Activated naive CD8-positive, alpha-beta T cell treated with anti-CD3 and anti-CD28 coated beads, Interleukin-2, amount 50 U/mL, for 24 hours (primary cell): ENCODE results near the gene P3R3URF.
A peak's percentile ranks its signal among the peaks of the same experiment; 100 is the strongest.

Experiments used
- ATAC-seq: fragments of 150-1000 bp; cut with Tn5 transposase; one replicate; pipeline ENCODE4 v1.10.0; 2021
- DNase-seq: peaks from one replicate; pipeline ENCODE4 v3.0.0; 2021
- H3K27ac Mint-ChIP-seq: one replicate; pipeline ENCODE4 v1.8.0; 2021; ENCODE audit warnings: mild to moderate bottlenecking, mixed read lengths
- H3K27me3 Mint-ChIP-seq: one replicate; pipeline ENCODE4 v1.8.0; 2021; ENCODE audit warnings: mixed read lengths
- H3K36me3 Mint-ChIP-seq: one replicate; pipeline ENCODE4 v1.8.0; 2021; ENCODE audit warnings: low read depth, mixed read lengths
- H3K4me1 Mint-ChIP-seq: one replicate; pipeline ENCODE4 v1.8.0; 2021; ENCODE audit warnings: mixed read lengths
- H3K4me3 Mint-ChIP-seq: one replicate; pipeline ENCODE4 v1.8.0; 2021; ENCODE audit warnings: mild to moderate bottlenecking, moderate library complexity, mixed read lengths
- H3K9me3 Mint-ChIP-seq: one replicate; pipeline ENCODE4 v1.8.0; 2021; ENCODE audit warnings: mixed read lengths

The P3R3URF gene

DNA sequence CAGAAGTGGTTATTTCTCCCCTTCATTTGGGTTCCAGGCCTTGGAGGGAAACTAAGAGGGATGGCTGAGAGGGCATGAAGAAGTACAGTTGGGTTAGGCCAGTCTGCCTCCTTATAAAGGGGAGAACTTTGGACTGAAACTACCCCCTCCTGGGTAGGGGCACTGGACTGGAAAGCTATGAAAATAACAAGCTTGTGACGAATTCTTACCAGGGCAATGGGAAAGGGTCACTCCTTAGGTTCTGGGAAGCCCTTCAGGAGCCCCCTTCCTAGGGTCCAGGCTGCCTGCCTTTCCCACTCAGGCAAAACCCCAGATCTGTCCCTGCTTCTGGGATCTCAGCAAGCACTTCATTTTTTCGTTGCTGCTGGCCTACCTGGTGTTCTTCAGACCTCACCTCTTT, 9.8 kb upstream of the P3R3URF start:
- ATAC-seq = no peak
- Mint-ChIP-seq H3K27me3 (no peaks in the 10 kb centered on the region), H3K27ac (peak overlapping the region; percentile 88), H3K36me3 (peaks cover 8% of the 10 kb centered on the region), H3K4me3 (no peak overlapping the region), H3K9me3 (no peaks in the 10 kb centered on the region), H3K4me1 (peaks cover 24% of the 10 kb centered on the region)
- no peak for DNase-seq

DNA sequence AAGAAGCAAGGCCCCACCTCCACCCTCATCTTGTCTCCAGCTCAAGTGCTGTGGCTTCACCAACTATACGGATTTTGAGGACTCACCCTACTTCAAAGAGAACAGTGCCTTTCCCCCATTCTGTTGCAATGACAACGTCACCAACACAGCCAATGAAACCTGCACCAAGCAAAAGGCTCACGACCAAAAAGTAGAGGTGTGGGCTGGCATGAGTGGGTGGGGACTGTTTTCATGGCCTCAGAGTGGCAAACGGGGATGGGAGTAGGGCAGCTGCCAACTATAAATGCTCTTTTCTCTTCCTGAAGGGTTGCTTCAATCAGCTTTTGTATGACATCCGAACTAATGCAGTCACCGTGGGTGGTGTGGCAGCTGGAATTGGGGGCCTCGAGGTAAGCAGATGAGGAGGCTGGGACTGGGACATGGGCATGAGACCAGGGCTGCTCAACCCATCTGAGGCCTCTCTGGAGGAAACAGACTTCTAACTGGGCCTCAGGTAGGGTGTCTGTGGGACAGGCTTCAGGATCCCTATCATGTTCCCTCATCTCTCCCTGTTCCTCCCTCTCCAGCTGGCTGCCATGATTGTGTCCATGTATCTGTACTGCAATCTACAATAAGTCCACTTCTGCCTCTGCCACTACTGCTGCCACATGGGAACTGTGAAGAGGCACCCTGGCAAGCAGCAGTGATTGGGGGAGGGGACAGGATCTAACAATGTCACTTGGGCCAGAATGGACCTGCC, 8.8 kb upstream of the P3R3URF start:
- H3K27me3 Mint-ChIP-seq = no peaks in the 10 kb centered on the region
- H3K4me3 Mint-ChIP-seq = peak overlapping the region; percentile 46
- peaks cover 24% of the 10 kb centered on the region for H3K4me1 Mint-ChIP-seq
- no peaks in the 10 kb centered on the region for H3K9me3 Mint-ChIP-seq
- ATAC-seq = peak; percentile 87
- peak overlapping the region; percentile 88 for H3K27ac Mint-ChIP-seq
- DNase-seq = peak; percentile 70
- H3K36me3 Mint-ChIP-seq = peaks cover 8% of the 10 kb centered on the region

DNA sequence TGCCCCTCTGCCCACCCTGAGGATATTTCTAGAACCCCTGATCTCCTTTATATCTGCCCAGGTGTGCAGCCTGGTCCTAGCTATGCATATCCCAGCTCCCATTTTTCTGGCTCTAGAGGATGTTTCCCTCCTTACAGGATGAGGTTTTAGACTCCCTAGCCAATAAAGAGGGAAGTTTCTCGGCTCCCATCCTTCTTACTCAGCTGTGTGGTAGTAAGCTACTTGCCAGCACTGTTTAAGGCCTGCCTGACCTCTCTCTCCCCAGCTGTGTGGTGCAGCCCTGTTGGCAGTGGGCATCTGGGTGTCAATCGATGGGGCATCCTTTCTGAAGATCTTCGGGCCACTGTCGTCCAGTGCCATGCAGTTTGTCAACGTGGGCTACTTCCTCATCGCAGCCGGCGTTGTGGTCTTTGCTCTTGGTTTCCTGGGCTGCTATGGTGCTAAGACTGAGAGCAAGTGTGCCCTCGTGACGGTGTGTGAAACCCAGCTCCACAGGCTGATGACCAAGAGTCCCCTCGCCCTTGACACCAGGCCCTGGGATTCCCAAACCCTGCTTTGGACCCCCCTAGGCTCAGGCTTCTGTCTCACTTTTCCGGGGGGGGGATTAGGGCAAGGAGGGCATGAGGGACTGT, 7.8 kb upstream of the P3R3URF start:
- no peaks in the 10 kb centered on the region for H3K9me3 Mint-ChIP-seq
- ATAC-seq (no peak), DNase-seq (no peak)
- H3K4me3 Mint-ChIP-seq = no peak overlapping the region
- peaks cover 2% of the 10 kb centered on the region for H3K36me3 Mint-ChIP-seq
- no peaks in the 10 kb centered on the region for H3K27me3 Mint-ChIP-seq
- H3K27ac Mint-ChIP-seq = no peak overlapping the region
- peaks cover 24% of the 10 kb centered on the region for H3K4me1 Mint-ChIP-seq

DNA sequence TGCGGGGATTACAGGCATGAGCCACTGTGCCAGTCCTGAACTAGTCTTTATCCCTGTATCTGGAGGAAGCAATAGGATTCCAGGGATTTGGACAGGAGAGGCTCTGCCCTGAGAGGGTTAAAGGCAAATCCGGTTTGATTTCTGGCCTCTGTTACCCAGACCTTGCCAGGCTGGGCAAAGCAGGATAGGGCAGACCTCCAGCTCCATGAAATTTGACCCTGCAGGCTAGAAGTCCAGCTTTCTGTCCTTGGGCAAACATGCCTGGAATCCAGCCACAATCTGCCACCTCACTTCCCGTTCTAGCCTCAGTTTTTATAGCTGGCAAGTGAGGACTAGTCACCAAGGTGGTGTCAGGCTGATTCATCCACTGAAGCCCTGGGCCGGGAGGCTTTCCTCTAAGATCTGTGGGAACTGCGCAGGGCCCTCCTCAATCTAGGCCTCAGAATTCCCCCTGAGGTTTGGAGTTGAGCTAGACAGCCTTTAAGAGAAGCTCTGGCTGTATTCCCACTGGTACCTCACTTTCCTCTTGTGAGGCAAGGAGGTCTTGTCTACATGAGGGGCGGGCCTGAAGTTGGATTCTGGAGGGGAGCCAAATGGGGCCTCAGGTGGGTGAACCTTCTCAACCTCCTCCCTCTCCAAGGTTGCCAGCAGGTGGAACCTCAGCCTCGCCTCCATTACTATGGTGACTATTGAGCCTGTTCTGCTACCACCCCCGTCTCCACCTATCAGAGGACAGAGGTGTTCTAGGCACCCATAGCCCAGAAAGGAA, 7.0 kb upstream of the P3R3URF start:
- H3K9me3 Mint-ChIP-seq = no peaks in the 10 kb centered on the region
- H3K27me3 Mint-ChIP-seq = no peaks in the 10 kb centered on the region
- H3K36me3 Mint-ChIP-seq = peaks cover 2% of the 10 kb centered on the region
- ATAC-seq = no peak
- H3K27ac Mint-ChIP-seq = no peak overlapping the region
- no peak overlapping the region for H3K4me3 Mint-ChIP-seq
- DNase-seq = no peak
- peaks cover 24% of the 10 kb centered on the region for H3K4me1 Mint-ChIP-seq

DNA sequence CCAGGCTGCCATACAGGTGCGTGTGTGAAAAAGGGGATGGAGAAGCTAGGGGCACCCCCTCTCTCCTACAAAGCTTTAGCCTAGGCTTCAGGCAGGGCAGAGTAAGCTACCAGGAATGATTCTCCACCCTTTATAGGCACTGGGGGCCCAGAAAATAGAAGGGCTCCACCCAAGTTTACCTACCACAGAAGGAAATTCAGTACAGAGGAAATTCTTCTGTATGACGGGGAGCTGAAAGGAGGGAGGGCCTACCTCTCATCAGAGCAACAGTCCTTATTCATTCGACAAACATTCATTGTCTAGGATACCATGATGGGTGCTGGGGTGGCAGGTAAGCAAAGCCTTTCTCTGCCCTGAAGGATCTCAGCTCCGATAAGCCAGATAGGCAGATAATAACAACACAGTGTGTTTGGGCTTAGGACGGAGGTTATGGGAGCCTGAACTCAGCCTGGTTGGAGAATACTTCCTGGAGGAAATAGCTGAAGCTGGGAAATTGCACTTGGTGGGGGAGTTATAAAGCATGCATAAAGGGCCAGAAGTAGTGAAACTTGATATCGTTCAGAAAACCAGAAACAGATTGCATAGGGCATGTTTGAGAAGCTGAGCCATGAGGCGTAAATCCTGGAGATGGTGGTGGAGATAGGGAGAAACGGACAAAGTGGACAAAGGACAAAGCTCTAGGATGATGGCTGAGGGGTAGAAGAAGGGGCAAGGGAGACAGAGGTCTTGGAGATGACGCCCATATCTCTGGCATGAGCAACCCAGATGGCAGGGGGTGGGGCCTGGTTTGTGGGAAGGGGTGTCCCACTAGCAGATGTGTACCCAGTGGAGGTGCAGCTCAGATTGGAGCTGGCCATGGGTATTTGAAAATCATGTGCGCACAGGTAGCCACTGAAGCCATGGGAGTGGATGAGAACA, 5.3 kb upstream of the P3R3URF start:
- Mint-ChIP-seq H3K27me3 (no peaks in the 10 kb centered on the region), H3K4me3 (no peak overlapping the region), H3K36me3 (no peaks in the 10 kb centered on the region), H3K4me1 (peaks cover 24% of the 10 kb centered on the region), H3K9me3 (no peaks in the 10 kb centered on the region), H3K27ac (no peak overlapping the region)
- DNase-seq (no peak), ATAC-seq (no peak)

DNA sequence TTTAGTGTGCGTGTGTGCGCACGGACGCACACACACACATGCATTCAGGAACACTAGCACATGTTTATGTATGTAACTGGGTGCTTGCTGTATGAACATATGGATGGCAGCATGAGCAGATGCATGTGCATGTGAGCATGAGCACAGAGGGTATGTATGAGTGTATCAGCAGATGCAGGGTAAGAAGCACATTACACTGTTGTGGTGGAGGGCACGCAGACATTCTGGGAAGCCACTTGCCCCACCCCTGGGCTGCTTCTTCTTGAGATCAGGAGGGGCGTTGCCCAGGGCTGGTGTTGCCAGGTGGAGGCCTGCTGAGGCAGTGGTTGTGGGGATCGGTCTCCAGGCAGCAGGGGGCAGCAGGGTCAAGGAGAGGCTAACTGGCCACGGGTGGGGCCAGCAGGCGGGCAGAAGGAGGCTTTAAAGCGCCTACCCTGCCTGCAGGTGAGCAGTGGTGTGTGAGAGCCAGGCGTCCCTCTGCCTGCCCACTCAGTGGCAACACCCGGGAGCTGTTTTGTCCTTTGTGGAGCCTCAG, 3.9 kb upstream of the P3R3URF start:
- Mint-ChIP-seq H3K36me3 (no peaks in the 10 kb centered on the region), H3K27ac (no peak overlapping the region), H3K27me3 (no peaks in the 10 kb centered on the region), H3K4me3 (no peak overlapping the region), H3K9me3 (no peaks in the 10 kb centered on the region), H3K4me1 (peaks cover 15% of the 10 kb centered on the region)
- ATAC-seq (no peak), DNase-seq (peak; percentile 26)

DNA sequence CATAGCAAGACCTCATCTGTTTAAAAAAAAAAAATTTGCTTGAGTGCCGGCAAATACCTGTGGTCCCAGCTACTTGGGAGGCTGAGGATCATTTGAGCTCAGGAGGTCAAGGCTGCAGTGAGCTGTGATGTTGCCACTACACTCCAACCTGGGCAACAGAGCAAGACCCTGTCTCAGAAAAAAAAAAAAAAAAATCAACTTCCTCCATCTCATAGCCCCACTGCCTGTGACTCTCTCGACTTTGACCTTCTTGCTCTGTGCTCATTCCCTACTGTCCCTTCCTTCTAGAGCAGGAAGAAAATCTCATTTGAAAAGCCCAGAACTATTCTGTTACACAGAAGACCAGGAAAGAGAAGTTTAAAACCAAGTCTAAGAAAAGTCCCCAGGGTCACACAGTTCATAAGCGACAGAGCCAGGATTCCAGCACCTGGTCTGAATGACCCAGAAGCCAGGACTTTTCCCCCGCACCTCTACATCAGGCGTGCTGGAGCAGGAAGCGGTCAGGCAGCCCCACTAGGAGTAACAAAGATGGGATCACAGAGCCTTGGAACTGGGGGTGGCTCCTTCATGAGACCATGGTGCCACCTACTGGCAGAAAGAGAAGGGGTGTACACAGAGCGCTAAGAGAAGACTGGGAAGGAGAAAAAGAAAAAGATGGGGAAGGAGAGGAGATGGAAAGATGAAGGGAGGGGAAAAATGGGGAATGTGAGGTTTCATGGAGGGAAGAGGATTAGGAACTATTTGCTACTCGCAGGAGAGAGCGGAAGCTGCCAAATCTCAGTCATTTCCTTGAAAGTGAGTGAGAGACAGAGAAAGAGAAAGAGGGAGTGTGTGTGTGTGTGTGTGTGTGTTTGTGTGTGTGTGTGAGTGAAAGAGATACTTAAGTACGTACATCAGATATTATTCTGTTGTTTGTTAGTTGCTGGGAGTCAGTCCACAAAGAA, 3.1 kb upstream of the P3R3URF start:
- Mint-ChIP-seq H3K36me3 (no peaks in the 10 kb centered on the region), H3K27ac (no peak overlapping the region), H3K4me1 (peaks cover 7% of the 10 kb centered on the region), H3K4me3 (no peak overlapping the region), H3K9me3 (no peaks in the 10 kb centered on the region), H3K27me3 (no peaks in the 10 kb centered on the region)
- ATAC-seq (peak; percentile 76), DNase-seq (peak; percentile 66)

DNA sequence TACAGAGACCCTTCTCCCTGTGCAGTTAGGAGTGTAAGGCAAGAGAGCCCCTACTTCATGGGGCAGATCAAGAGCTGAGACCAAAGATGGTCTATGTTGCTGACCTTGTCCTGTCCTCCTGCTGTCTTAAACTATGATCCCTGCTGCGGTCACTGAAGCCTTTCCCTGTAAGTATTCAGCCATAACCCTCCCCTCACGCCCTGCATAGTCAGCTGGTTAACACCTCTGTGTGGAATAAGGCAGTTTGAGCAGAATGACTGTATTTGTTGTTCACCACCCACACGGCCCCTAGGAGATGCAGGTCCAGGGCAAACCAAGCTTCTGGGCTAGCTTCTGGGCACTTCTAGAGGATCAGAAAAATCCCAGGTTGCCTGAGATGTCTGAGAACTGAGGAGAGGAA, 1.0 kb downstream of the P3R3URF start:
- no peaks in the 10 kb centered on the region for H3K27me3 Mint-ChIP-seq
- no peak for ATAC-seq
- no peak for DNase-seq
- no peaks in the 10 kb centered on the region for H3K9me3 Mint-ChIP-seq
- H3K4me1 Mint-ChIP-seq = no peaks in the 10 kb centered on the region
- no peak overlapping the region for H3K27ac Mint-ChIP-seq
- no peak overlapping the region for H3K4me3 Mint-ChIP-seq
- no peaks in the 10 kb centered on the region for H3K36me3 Mint-ChIP-seq

DNA sequence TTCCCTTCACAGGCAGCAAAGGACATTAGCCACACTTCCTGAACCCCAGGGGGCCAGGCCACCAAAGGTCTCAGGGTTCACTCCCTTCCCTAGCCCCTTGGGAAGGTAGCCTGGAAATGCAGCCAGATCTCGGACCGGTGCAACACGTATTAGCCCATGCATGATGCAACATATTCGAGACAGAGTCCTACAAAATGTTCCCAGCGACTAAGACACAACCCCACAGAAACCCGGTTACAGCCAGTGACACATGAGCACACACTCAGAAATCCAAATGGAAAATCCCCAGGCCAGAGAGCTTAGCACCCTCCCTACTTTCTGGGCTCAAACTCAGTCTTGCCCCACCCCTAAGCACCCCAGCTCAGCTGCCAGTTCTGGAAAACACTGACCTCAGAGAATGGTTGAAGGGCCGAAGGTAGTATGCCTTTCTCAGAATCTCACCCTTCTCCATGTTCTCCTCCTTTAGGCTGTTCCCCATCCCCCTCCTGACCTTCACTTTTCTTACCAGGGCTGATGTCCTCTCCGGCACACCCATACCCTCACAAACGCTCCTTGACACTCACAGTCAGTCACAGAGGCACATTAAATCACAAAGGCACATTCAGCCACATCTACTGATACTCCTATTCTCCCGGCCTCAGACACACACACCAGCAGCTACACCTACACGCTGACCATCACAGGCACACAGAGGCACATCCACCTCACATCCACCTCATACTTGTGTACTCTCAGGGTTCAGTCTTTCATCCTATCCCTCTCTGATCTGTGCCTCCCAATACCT, 1.6 kb downstream of the P3R3URF start, which contains the start of gene TSPAN1:
Gene TSPAN1 (plus strand): TSS at position 640 of the 784 bp plus-strand sequence. CDS start 6,021 bp downstream, outside the sequence.
- DNase-seq = no peak
- Mint-ChIP-seq H3K27ac (no peak within 1 kb of the TSS), H3K4me3 (no peak within 1 kb of the TSS), H3K4me1 (no peaks in the 10 kb centered on the region), H3K9me3 (no peaks in the 10 kb centered on the region), H3K27me3 (no peaks in the 10 kb centered on the region), H3K36me3 (no peaks in the 10 kb centered on the region)
- no peak for ATAC-seq

DNA sequence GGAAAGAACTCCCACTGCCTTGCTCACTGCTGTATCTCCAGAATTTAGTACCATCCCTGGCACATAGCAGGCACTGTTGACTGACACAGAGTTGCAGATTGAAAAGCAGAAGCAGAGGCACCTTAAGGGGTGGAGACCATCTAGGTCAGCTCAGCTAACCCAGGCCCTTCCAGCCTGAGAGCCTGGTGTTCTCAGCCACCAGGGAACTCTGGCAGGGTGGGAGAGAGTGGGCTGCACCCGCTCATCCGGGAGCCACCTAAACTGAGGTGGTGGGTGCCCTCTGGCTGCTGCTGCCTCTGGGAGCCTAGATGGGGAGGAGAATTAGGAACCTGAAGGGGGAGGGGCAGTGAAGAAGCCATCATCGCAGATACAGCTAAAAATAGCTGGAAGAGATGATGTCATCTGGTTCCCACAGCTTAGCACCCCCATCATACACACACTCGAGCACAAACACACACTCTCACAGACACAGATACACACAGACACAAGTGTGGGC, 2.9 kb downstream of the P3R3URF start:
- ATAC-seq = no peak
- no peak for DNase-seq
- no peaks in the 10 kb centered on the region for H3K36me3 Mint-ChIP-seq
- H3K9me3 Mint-ChIP-seq = no peaks in the 10 kb centered on the region
- H3K4me1 Mint-ChIP-seq = no peaks in the 10 kb centered on the region
- H3K27ac Mint-ChIP-seq = no peak overlapping the region
- no peaks in the 10 kb centered on the region for H3K27me3 Mint-ChIP-seq
- H3K4me3 Mint-ChIP-seq = no peak overlapping the region

DNA sequence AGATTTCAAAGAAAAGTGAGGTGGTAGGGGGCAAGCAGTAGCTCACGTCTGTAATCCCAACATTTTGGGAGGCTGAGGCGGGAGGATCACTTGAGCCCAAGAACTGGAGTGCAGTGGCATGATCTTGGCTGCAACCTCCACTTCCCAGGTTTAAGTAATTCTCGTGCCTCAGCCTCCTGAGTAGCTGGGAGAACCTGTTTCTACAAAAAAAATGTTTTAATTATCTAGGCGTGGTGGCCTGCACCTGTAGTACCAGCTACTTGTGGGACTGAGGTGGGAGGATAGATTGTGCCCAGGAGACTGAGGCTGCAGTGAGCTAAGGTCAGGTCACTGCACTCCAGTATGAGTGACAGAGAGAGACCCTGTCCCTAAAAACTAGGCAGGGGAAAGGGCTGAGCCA, 4.0 kb downstream of the P3R3URF start:
- H3K4me1 Mint-ChIP-seq = peaks cover 5% of the 10 kb centered on the region
- ATAC-seq (no peak), DNase-seq (no peak)
- no peak overlapping the region for H3K4me3 Mint-ChIP-seq
- H3K9me3 Mint-ChIP-seq = no peaks in the 10 kb centered on the region
- no peak overlapping the region for H3K27ac Mint-ChIP-seq
- H3K36me3 Mint-ChIP-seq = no peaks in the 10 kb centered on the region
- H3K27me3 Mint-ChIP-seq = peaks cover 2% of the 10 kb centered on the region

DNA sequence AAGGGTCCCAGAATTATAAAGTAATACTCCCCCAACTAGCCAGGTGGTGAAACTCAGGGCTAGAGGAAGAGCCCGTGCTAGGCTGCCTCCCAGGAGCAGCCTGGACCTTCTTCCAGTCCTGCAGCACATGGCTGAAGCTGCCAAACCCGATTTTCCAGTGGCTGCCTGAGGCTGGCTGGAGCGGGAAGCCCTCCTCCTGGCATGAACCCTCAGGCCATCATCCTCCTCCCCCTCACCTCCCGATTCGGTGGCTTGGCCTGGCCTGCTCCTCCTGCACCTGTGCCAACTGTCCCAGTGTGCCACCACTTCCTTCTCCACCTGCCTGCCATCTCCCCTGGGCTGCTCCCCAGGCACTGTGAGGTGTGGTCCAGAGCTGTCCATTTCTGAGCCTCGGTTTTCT, 4.4 kb downstream of the P3R3URF start:
- Mint-ChIP-seq H3K27ac (no peak overlapping the region), H3K9me3 (no peaks in the 10 kb centered on the region), H3K4me1 (peaks cover 9% of the 10 kb centered on the region), H3K4me3 (no peak overlapping the region), H3K36me3 (no peaks in the 10 kb centered on the region), H3K27me3 (peaks cover 2% of the 10 kb centered on the region)
- DNase-seq (no peak), ATAC-seq (no peak)
